HCT116 (cell line): ENCODE data around the gene FSD2. TPM values are rescaled to one million over a fixed set of nuclear protein-coding genes. Genes with fewer than 3 reads are reported as not detected.
A peak's percentile ranks its signal among the peaks of the same experiment; 100 is the strongest.

Source experiments
- ATAC-seq: fragments of 200-7000 bp; cut with Tn5 transposase; 2 replicates; pipeline ENCODE4 v1.9.1; 2020; ENCODE audit warnings: mild to moderate bottlenecking, moderate library complexity
- BruUV-seq: library from RNA; stranded (reverse); fragments of 400-500 nt; replicated peaks from 2 replicates; lab custom pipeline; 2021; lab: Mats Ljungman, UMichigan
- CTCF ChIA-PET: fragments of 300-600 bp; sonication (Branson Sonifier 250); formaldehyde crosslinking; loops from one replicate; lab custom pipeline; 2021; ENCODE audit warnings: antibody characterized with exemption; lab: Charles Lee
- POLR2A ChIA-PET: fragments of 300-600, 350-600 bp; sonication (Branson Sonifier 250); formaldehyde crosslinking; loops from one replicate; lab custom pipeline; 2021; ENCODE audit warnings: antibody characterized with exemption; lab: Charles Lee
- RAD21 ChIA-PET, 2 experiments: fragments of 300-600 bp; sonication (Branson Sonifier 250); formaldehyde crosslinking; loops; one replicate each; lab custom pipeline; 2023; ENCODE audit warnings: low total read pairs in 2 of 2; ENCODE audit not compliant: uncharacterized antibody in 2 of 2, unreplicated experiment in 2 of 2, low non-redundant PET in 1 of 2; lab: Charles Lee
- DNase-seq: peaks from one replicate; pipeline ENCODE4 v3.0.0-alpha.2; 2010; ENCODE audit warnings: low read depth, low spot score
- H2AFZ ChIP-seq: fragments of 200-600 bp; shearing (Covaris generic), sonication (generic); 2 replicates; pipeline ENCODE4 v1.6.1; 2017; ENCODE audit warnings: low read depth, mixed run types, mixed read lengths, antibody characterized with exemption, low read length; ENCODE audit not compliant: poor library complexity, severe bottlenecking
- H3K27ac ChIP-seq: 2 replicates; pipeline ENCODE4 v1.5.1; 2012; ENCODE audit warnings: low read depth, low read length
- H3K27me3 ChIP-seq: fragments of 200-600 bp; sonication (generic); 2 replicates; pipeline ENCODE4 v1.6.1; 2016; ENCODE audit warnings: mixed run types, low read length, mixed read lengths; ENCODE audit not compliant: insufficient read depth
- H3K36me3 ChIP-seq, 2 experiments: fragments of 200-500 bp in 1 of 2; fragments of 200-600 bp in 1 of 2; sonication (Bioruptor generic) in 1 of 2; sonication (generic) in 1 of 2; 2 replicates each; pipeline versions ENCODE4 v1.5.1 to v1.6.1; 2014 to 2016; ENCODE audit warnings: low read length in 2 of 2, inconsistent platforms in 1 of 2, mixed read lengths in 1 of 2, mixed run types in 1 of 2; ENCODE audit not compliant: insufficient read depth in 2 of 2, control insufficient read depth in 1 of 2
- H3K4me1 ChIP-seq, 2 experiments: fragments of 200-600 bp in 1 of 2; sonication (generic) in 1 of 2; 2 replicates each; pipeline versions ENCODE4 v1.5.1 to v1.6.1; 2012 to 2017; ENCODE audit warnings: low read length in 2 of 2, inconsistent platforms in 1 of 2, mild to moderate bottlenecking in 1 of 2, mixed read lengths in 1 of 2, mixed run types in 1 of 2, moderate library complexity in 1 of 2; ENCODE audit not compliant: insufficient read depth in 2 of 2, control insufficient read depth in 1 of 2
- H3K4me2 ChIP-seq: fragments of 200-600 bp; sonication (generic); 2 replicates; pipeline ENCODE4 v1.6.1; 2017; ENCODE audit warnings: mixed run types, low read length, mixed read lengths
- H3K4me3 ChIP-seq, 2 experiments: fragments of 200-600 bp in 1 of 2; sonication (generic) in 1 of 2; replicated peaks in 1 of 2; 2 replicates each; pipeline ENCODE4 v1.5.1; 2011 to 2016; ENCODE audit warnings: low read length in 2 of 2, control low read depth in 1 of 2, low read depth in 1 of 2, mild to moderate bottlenecking in 1 of 2, mixed read lengths in 1 of 2, mixed run types in 1 of 2
- H3K79me2 ChIP-seq: fragments of 200-600 bp; sonication (generic); 2 replicates; pipeline ENCODE4 v1.6.1; 2017; ENCODE audit warnings: mild to moderate bottlenecking, mixed run types, low read length, moderate library complexity, mixed read lengths; ENCODE audit not compliant: insufficient read depth
- H3K9ac ChIP-seq: fragments of 200-600 bp; sonication (generic); 2 replicates; pipeline ENCODE4 v1.6.1; 2016; ENCODE audit warnings: low read length, mixed read lengths
- H3K9me2 ChIP-seq: fragments of 200-600 bp; sonication (generic), shearing (Covaris generic); 2 replicates; pipeline ENCODE4 v1.6.1; 2017; ENCODE audit warnings: mixed run types, mild to moderate bottlenecking, moderate library complexity; ENCODE audit not compliant: insufficient read depth
- H3K9me3 ChIP-seq, 2 experiments: fragments of 200-500 bp in 1 of 2; fragments of 200-600 bp in 1 of 2; sonication (Bioruptor generic) in 1 of 2; sonication (generic) in 1 of 2; 2 replicates each; pipeline ENCODE4 v1.6.1; 2014 to 2017; ENCODE audit warnings: low read length in 2 of 2, mixed read lengths in 2 of 2, inconsistent platforms in 1 of 2, low read depth in 1 of 2, mild to moderate bottlenecking in 1 of 2, mixed run types in 1 of 2, moderate library complexity in 1 of 2; ENCODE audit not compliant: control insufficient read depth in 1 of 2, insufficient read depth in 1 of 2
- H4K20me1 ChIP-seq: fragments of 200-600 bp; sonication (generic), shearing (Covaris generic); 2 replicates; pipeline ENCODE4 v1.6.1; 2017; ENCODE audit warnings: mixed run types, mild to moderate bottlenecking, moderate library complexity; ENCODE audit not compliant: insufficient read depth
- CBX3 ChIP-seq: IDR thresholded peaks from 2 replicates; pipeline ENCODE4 v1.6.1; 2012; ENCODE audit warnings: low read depth
- EGR1 ChIP-seq: IDR thresholded peaks from 2 replicates; pipeline ENCODE4 v1.6.1; 2012; ENCODE audit warnings: low read depth
- ELF1 ChIP-seq: IDR thresholded peaks from 2 replicates; pipeline ENCODE4 v1.6.1; 2012; ENCODE audit warnings: low read depth, borderline replicate concordance
- EZH2 ChIP-seq: fragments of 200-600 bp; sonication (generic); IDR thresholded peaks from 2 replicates; pipeline ENCODE4 v1.6.1; 2017; ENCODE audit warnings: antibody characterized with exemption, mixed run types
- FOSL1 ChIP-seq: IDR thresholded peaks from 2 replicates; pipeline ENCODE4 v1.6.1; 2012; ENCODE audit warnings: low read depth
- JUND ChIP-seq: IDR thresholded peaks from 2 replicates; pipeline ENCODE4 v1.6.1; 2012
- POLR2A ChIP-seq: IDR thresholded peaks from 2 replicates; pipeline ENCODE4 v1.7.0; 2011; ENCODE audit warnings: borderline replicate concordance; ENCODE audit not compliant: insufficient read depth, insufficient read length; ENCODE audit errors: extremely low read depth
- POLR2AphosphoS5 ChIP-seq: IDR thresholded peaks from 2 replicates; pipeline ENCODE4 v1.6.1; 2011; ENCODE audit warnings: mild to moderate bottlenecking, low read depth, low read length, moderate library complexity
- SIN3A ChIP-seq: IDR thresholded peaks from 2 replicates; pipeline ENCODE4 v1.6.1; 2012; ENCODE audit warnings: low read depth
- SRF ChIP-seq: IDR thresholded peaks from 2 replicates; pipeline ENCODE4 v1.6.1; 2012; ENCODE audit warnings: low read depth
- YY1 ChIP-seq: IDR thresholded peaks from 2 replicates; pipeline ENCODE4 v1.6.1; 2011; ENCODE audit warnings: low read length, low read depth, moderate library complexity, mild to moderate bottlenecking; ENCODE audit not compliant: insufficient replicate concordance; ENCODE audit errors: extremely low read depth
- ZFX ChIP-seq: fragments of 450-650 bp; IDR thresholded peaks from 2 replicates; pipeline ENCODE4 v1.6.1; 2017
- intact Hi-C: fragments of 100-400 bp; cut with micrococcal nuclease; formaldehyde crosslinking; loops from 2 replicates; pipeline ENCODE4 v1.10.0; 2022
- total RNA-seq: library from RNA; stranded (reverse); gene quantifications from one replicate; pipeline ENCODE4 v1.2.1, GENCODE V29; 2021; ENCODE audit not compliant: unreplicated experiment
- TF ChIP-seq, protein P1 (sequence below): IDR thresholded peaks from 2 replicates; pipeline ENCODE4 v1.6.1; 2012
- TF ChIP-seq, protein P2 (sequence below), 3 experiments: fragments of 200-600 bp in 1 of 3; sonication (generic) in 1 of 3; IDR thresholded peaks in 2 of 3; conservative IDR thresholded peaks in 1 of 3; 2 replicates each; pipeline ENCODE4 v1.5.1; 2012 to 2017; ENCODE audit warnings: low read depth in 2 of 3, low read length in 2 of 3, antibody characterized with exemption in 1 of 3, borderline replicate concordance in 1 of 3, control low read depth in 1 of 3, mild to moderate bottlenecking in 1 of 3, mixed read lengths in 1 of 3, mixed run types in 1 of 3, moderate library complexity in 1 of 3; ENCODE audit not compliant: insufficient read depth in 1 of 3
- TF ChIP-seq, protein P3 (sequence below): IDR thresholded peaks from 2 replicates; pipeline ENCODE4 v1.6.1; 2011; ENCODE audit warnings: mild to moderate bottlenecking, low read length, moderate library complexity; ENCODE audit not compliant: insufficient replicate concordance; ENCODE audit errors: extremely low read depth

The FSD2 gene
- total RNA-seq, 1 experiment from 2014 or later, result not detected

DNA sequence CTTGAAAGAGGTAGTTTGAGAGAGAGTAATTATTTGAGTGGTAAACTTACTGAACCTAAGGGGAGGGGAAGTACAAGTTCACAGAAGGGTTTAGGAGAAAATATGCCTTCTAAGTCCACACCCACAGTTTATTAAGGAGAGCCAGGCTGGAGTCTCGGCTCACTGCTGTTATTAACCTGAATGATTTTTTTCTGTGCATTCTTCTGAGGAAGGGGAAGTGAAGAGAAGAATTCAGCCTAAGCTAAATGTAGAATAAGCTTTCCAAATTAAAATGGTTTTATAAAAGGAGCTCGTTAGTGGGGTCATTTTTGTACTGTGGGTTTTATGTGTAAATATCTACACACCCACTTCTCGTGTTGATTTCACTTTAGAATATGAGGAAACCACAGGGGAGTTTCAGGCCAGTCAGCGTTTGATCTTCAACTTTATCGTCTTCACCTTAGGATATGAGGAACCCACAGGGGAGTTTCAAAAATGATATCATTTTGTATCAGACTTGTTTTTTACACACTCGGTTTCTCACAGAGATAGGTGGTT is 5.1 kb upstream of the FSD2 start:
- Histone ChIP-seq H3K4me1 (peaks cover 9 to 26% of the 10 kb centered on the region in 2 experiments; a peak in 2 of 4 replicates), H3K36me3 (peaks cover 2 to 9% of the 10 kb centered on the region in 2 experiments; a peak in 3 of 4 replicates), H3K27me3 (no peaks in the 10 kb centered on the region), H3K9ac (peak overlapping the region; percentile 90), H3K9me2 (no peaks in the 10 kb centered on the region), H3K9me3 (no peaks in the 10 kb centered on the region), H4K20me1 (no peaks in the 10 kb centered on the region), H3K4me2 (peak overlapping the region; percentile 88), H3K27ac (peak overlapping the region; percentile 96; the same call in 1 of the 2 replicates), H3K79me2 (peaks cover 39% of the 10 kb centered on the region), H3K4me3 (peak overlapping the region; percentile 66 to 74), H2AFZ (no peak overlapping the region)
- ATAC-seq, result no peak
- TSS peak; percentile 70 for BruUV-seq
- TF ChIP-seq EGR1 (no peak), FOSL1 (no peak), YY1 (no peak), JUND (no peak), SRF (no peak)
- TF ChIP-seq, protein P1, sequence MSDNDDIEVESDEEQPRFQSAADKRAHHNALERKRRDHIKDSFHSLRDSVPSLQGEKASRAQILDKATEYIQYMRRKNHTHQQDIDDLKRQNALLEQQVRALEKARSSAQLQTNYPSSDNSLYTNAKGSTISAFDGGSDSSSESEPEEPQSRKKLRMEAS, result no peak; the same call in 1 of the 2 replicates
- RAD21 ChIA-PET, result no interaction called here
- CTCF ChIA-PET, result no interaction called here
- intact Hi-C loops, result no loop called here
- DNase-seq, result no peak
- POLR2A ChIA-PET, result no interaction called here

DNA sequence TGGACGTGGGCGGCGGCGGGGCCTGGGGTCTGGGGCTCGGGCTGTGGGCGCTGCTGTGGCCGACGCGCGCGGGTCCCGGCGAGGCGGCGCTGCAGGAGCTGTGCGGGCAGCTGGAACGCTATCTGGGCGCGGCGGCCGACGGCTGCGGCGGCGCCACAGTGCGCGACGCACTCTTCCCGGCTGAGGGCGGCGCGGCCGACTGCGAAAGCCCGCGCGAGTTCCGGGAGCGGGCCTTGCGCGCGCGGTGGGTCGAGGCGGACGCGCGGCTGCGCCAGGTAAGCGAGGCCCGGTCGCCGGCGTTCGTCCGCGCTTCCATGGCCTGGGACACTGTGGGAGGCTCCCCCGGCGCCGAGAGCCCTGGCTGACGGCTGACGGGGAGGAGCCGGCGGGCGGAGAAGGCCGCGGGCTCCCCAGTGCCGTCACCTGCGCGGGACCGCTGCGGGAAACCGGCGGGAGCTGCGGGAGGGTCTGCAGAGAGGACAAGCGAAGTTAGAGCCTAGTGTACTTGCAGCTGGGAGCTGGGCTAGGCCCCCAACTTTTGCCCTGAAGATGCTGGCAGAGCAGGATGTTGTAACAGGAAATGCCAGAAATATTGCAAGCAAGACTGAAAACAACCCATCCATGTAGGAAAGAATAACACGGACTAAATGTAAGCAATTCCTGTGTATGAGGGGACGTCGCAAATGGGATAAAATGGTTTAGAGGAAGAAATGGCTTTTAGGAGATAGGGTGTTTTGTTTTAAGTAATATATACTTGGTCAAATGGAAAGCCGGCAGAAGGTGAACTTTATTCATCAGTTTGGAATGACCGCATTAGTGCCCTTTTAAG is 4.4 kb upstream of the FSD2 start:
- H4K20me1 ChIP-seq, result no peaks in the 10 kb centered on the region
- ChIA-PET POLR2A (no interaction called here), RAD21 (no interaction called here), CTCF (no interaction called here)
- peaks cover 0 to 6% of the 10 kb centered on the region in 2 experiments; a peak in 2 of 4 replicates for H3K36me3 ChIP-seq
- H3K27ac ChIP-seq, result peak overlapping the region; percentile 96
- peak overlapping the region; percentile 66 to 74 for H3K4me3 ChIP-seq
- H2AFZ ChIP-seq, result no peak overlapping the region
- H3K9ac ChIP-seq, result peak overlapping the region; percentile 90
- peak overlapping the region; percentile 88 for H3K4me2 ChIP-seq
- no peaks in the 10 kb centered on the region for H3K9me2 ChIP-seq
- DNase-seq (no peak), ATAC-seq (peak; percentile 60)
- H3K27me3 ChIP-seq, result no peaks in the 10 kb centered on the region
- H3K79me2 ChIP-seq, result peaks cover 32% of the 10 kb centered on the region
- no TSS peak for BruUV-seq
- H3K4me1 ChIP-seq, result peaks cover 9 to 29% of the 10 kb centered on the region in 2 experiments; a peak in 2 of 4 replicates
- intact Hi-C loops, result no loop called here
- no peaks in the 10 kb centered on the region for H3K9me3 ChIP-seq
- 0 out of 2 replicates have a peak, but pooled peaks have one; percentile 1 for TF ChIP-seq POLR2AphosphoS5
- no peak for TF ChIP-seq POLR2A
- peak; percentile 31; the same call in 1 of the 2 replicates for TF ChIP-seq SIN3A
- TF ChIP-seq, protein P2, sequence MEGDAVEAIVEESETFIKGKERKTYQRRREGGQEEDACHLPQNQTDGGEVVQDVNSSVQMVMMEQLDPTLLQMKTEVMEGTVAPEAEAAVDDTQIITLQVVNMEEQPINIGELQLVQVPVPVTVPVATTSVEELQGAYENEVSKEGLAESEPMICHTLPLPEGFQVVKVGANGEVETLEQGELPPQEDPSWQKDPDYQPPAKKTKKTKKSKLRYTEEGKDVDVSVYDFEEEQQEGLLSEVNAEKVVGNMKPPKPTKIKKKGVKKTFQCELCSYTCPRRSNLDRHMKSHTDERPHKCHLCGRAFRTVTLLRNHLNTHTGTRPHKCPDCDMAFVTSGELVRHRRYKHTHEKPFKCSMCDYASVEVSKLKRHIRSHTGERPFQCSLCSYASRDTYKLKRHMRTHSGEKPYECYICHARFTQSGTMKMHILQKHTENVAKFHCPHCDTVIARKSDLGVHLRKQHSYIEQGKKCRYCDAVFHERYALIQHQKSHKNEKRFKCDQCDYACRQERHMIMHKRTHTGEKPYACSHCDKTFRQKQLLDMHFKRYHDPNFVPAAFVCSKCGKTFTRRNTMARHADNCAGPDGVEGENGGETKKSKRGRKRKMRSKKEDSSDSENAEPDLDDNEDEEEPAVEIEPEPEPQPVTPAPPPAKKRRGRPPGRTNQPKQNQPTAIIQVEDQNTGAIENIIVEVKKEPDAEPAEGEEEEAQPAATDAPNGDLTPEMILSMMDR (IDR thresholded peaks at IDR 0.05 in 2 of 3, conservative IDR thresholded peaks at IDR 0.05 in 1 of 3; ENCODE audit: borderline replicate concordance in 1 of 3, insufficient read depth in 1 of 3, low read depth in 2 of 3, low read length in 2 of 3), result no peak
- TF ChIP-seq ELF1, result no peak
- TF ChIP-seq CBX3, result no peak
- TF ChIP-seq EGR1, result no peak
- peak; percentile 95 for TF ChIP-seq ZFX
- TF ChIP-seq, protein P3, sequence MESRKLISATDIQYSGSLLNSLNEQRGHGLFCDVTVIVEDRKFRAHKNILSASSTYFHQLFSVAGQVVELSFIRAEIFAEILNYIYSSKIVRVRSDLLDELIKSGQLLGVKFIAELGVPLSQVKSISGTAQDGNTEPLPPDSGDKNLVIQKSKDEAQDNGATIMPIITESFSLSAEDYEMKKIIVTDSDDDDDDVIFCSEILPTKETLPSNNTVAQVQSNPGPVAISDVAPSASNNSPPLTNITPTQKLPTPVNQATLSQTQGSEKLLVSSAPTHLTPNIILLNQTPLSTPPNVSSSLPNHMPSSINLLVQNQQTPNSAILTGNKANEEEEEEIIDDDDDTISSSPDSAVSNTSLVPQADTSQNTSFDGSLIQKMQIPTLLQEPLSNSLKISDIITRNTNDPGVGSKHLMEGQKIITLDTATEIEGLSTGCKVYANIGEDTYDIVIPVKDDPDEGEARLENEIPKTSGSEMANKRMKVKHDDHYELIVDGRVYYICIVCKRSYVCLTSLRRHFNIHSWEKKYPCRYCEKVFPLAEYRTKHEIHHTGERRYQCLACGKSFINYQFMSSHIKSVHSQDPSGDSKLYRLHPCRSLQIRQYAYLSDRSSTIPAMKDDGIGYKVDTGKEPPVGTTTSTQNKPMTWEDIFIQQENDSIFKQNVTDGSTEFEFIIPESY, result no peak
- 0 out of 2 replicates have a peak, but pooled peaks have one; percentile 12 for TF ChIP-seq JUND
- no peak for TF ChIP-seq EZH2
